GM12873 (cell line): Measurements from ENCODE around the gene SH3RF3.

Experiments used
- CTCF ChIP-seq: IDR thresholded peaks from 2 replicates; pipeline ENCODE4 v1.5.1; 2012; ENCODE audit warnings: low read depth, mild to moderate bottlenecking, moderate library complexity, low read length, control low read depth; ENCODE audit not compliant: insufficient read depth; ENCODE audit errors: missing control alignments

SH3RF3 gene

GRCh38 chr2:109419960-109420370 is 291.0 kb downstream of the SH3RF3 start:
- no peak for TF ChIP-seq CTCF

- no peak for TF ChIP-seq CTCF
Measured at GRCh38 chr2:109421101-109421500, 292.1 kb downstream of the SH3RF3 start.

GRCh38 chr2:109421642-109422041 is 292.6 kb downstream of the SH3RF3 start:
- TF ChIP-seq CTCF, result no peak

GRCh38 chr2:109422071-109422757 is 293.2 kb downstream of the SH3RF3 start:
- no peak for TF ChIP-seq CTCF

GRCh38 chr2:109422758-109423500 is 293.9 kb downstream of the SH3RF3 start:
- no peak for TF ChIP-seq CTCF

- TF ChIP-seq CTCF, result no peak
Measured at GRCh38 chr2:109423556-109424359, 294.8 kb downstream of the SH3RF3 start.

- TF ChIP-seq CTCF, result no peak
Measured at GRCh38 chr2:109425411-109425810, 296.4 kb downstream of the SH3RF3 start.
